ENCODE data around the gene ELL2. TPM values are rescaled to one million over a fixed set of nuclear protein-coding genes. Genes with fewer than 3 reads are reported as not detected.
A peak's percentile ranks its signal among the peaks of the same experiment; 100 is the strongest.

ELL2 gene
- total and polyA plus RNA-seq, 2 of the 13 experiments (the other 11 are each of a cell fraction or from before 2014, with no cell fraction given), result 78.9 to 97.1 TPM

DNA sequence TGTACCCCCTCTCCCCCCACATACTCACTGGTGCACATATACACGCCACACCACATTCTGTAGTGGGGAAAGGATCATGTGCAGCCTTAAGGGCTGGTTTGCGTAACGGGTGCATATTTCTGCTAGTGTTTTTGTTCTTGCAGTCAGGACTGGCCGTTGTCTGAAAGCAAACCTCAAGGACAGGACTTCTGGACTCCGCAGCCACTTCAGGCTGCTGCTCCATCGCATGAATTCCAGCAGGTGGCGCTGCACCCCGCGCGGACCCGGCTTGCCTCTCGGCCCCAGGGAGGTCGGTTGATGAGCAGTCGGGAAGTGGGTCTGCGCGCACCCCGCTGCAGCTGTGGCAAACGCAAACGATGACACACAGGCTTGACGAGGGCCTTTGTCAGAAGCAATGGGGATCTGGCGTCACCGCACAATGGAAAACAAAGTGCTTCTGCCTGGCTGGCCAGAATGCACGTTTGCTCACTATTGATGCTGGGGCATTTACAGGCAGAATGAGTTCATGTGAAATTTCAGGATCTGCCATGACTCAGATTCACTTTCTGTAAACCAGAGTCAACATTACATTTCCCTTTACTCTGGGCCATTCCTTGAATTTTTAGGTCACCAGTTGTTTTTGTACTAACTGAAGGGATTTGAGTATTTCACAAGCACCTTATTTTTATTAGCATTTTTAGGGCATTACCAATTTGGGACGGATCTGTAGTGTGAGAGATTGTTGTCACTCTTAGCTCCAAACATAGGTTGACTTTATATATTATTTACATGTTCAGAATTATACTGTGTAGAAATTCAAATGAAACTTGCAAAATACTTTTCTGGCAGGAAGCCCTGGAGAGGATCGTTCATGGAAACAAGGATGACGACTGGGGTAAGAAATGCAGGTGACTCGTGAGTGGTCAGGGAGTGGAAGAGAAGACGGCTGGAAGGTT is 102.7 kb downstream of the ELL2 start (continued):
- TF ChIP-seq ZNF20 (CRISPR knock-in tag; IDR thresholded peaks at IDR 0.05), result no peak
- TF ChIP-seq, protein P1, sequence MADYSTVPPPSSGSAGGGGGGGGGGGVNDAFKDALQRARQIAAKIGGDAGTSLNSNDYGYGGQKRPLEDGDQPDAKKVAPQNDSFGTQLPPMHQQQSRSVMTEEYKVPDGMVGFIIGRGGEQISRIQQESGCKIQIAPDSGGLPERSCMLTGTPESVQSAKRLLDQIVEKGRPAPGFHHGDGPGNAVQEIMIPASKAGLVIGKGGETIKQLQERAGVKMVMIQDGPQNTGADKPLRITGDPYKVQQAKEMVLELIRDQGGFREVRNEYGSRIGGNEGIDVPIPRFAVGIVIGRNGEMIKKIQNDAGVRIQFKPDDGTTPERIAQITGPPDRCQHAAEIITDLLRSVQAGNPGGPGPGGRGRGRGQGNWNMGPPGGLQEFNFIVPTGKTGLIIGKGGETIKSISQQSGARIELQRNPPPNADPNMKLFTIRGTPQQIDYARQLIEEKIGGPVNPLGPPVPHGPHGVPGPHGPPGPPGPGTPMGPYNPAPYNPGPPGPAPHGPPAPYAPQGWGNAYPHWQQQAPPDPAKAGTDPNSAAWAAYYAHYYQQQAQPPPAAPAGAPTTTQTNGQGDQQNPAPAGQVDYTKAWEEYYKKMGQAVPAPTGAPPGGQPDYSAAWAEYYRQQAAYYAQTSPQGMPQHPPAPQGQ (CRISPR knock-in tag; IDR thresholded peaks at IDR 0.05; ENCODE audit: borderline replicate concordance), result no peak
- peak; percentile 72; the same call in 1 of the 3 replicates for TF ChIP-seq MXI1 (IDR thresholded peaks at IDR 0.05; ENCODE audit: borderline replicate concordance, low read depth, low read length)
- peak; percentile 95; the same call in 1 of the 2 replicates for TF ChIP-seq ZNF280B (CRISPR knock-in tag; IDR thresholded peaks at IDR 0.05; ENCODE audit: borderline replicate concordance)
- no peak for TF ChIP-seq ATF7-NPFF (CRISPR knock-in tag; IDR thresholded peaks at IDR 0.05; ENCODE audit: low read depth)
- TF ChIP-seq, protein P2, sequence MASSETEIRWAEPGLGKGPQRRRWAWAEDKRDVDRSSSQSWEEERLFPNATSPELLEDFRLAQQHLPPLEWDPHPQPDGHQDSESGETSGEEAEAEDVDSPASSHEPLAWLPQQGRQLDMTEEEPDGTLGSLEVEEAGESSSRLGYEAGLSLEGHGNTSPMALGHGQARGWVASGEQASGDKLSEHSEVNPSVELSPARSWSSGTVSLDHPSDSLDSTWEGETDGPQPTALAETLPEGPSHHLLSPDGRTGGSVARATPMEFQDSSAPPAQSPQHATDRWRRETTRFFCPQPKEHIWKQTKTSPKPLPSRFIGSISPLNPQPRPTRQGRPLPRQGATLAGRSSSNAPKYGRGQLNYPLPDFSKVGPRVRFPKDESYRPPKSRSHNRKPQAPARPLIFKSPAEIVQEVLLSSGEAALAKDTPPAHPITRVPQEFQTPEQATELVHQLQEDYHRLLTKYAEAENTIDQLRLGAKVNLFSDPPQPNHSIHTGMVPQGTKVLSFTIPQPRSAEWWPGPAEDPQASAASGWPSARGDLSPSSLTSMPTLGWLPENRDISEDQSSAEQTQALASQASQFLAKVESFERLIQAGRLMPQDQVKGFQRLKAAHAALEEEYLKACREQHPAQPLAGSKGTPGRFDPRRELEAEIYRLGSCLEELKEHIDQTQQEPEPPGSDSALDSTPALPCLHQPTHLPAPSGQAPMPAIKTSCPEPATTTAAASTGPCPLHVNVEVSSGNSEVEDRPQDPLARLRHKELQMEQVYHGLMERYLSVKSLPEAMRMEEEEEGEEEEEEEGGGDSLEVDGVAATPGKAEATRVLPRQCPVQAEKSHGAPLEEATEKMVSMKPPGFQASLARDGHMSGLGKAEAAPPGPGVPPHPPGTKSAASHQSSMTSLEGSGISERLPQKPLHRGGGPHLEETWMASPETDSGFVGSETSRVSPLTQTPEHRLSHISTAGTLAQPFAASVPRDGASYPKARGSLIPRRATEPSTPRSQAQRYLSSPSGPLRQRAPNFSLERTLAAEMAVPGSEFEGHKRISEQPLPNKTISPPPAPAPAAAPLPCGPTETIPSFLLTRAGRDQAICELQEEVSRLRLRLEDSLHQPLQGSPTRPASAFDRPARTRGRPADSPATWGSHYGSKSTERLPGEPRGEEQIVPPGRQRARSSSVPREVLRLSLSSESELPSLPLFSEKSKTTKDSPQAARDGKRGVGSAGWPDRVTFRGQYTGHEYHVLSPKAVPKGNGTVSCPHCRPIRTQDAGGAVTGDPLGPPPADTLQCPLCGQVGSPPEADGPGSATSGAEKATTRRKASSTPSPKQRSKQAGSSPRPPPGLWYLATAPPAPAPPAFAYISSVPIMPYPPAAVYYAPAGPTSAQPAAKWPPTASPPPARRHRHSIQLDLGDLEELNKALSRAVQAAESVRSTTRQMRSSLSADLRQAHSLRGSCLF (CRISPR knock-in tag; IDR thresholded peaks at IDR 0.05; ENCODE audit: borderline replicate concordance), result no peak
- no peak for TF ChIP-seq AGO1 (IDR thresholded peaks at IDR 0.05; ENCODE audit: low read depth, low read length, poor library complexity, severe bottlenecking)
- peak; percentile 76; the same call in 1 of the 2 replicates for TF ChIP-seq SMAD1 (CRISPR knock-in tag; IDR thresholded peaks at IDR 0.05; ENCODE audit: borderline replicate concordance, low read depth)
- TF ChIP-seq NFATC3 (CRISPR knock-in tag; IDR thresholded peaks at IDR 0.05), result no peak
- peak; percentile 39; the same call in 1 of the 2 replicates for TF ChIP-seq ZNF564 (CRISPR knock-in tag; IDR thresholded peaks at IDR 0.05)
- peak; percentile 82 for TF ChIP-seq FOXP4 (CRISPR knock-in tag; IDR thresholded peaks at IDR 0.05)
- TF ChIP-seq ZBTB46 (CRISPR knock-in tag; IDR thresholded peaks at IDR 0.05; ENCODE audit: borderline replicate concordance), result no peak
- peak; percentile 90 for TF ChIP-seq REPIN1 (CRISPR knock-in tag; IDR thresholded peaks at IDR 0.05; ENCODE audit: borderline replicate concordance, low read depth)
- TF ChIP-seq TEAD2 (CRISPR knock-in tag; IDR thresholded peaks at IDR 0.05), result no peak

Measured in HepG2 (cell line).